Activated CD4-positive, alpha-beta T cell treated with anti-CD3 and anti-CD28 coated beads, Interleukin-2, amount 50 U/mL, for 48 hours (primary cell): ENCODE data around the gene ZNF674.
"Not testable (repeated sequence)": the region's sequence is repeated elsewhere in the genome, so short reads cannot be mapped to it uniquely, and the experiment has no call there.

Experiments used
- DNase-seq, 2 experiments: peaks; one replicate each; pipeline ENCODE4 v3.0.0-alpha.2; 2020

ZNF674 gene

DNA sequence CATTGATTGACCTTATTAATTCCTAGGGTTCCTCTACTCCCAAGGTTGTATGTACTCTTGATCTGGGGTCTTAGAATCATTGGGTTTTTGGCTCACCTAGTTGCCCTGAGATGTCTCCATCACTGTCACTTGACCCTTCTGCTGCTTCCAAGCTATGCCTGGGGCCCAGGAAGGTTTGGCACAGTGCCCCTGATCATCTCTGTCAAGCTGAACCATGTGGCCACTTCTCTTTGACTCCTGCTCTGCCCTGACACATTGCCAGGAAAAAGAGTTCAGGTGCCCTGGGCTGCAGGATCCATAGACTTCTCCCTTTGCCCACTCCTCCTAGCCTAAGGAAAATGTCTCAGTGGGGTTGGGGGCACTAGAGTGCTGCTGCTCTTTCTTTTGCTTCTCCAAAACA lies 24.4 kb upstream of the ZNF674 start:
- DNase-seq = no peak

- no peak for DNase-seq
Measured at GRCh38 chrX:46567388-46567787, 22.2 kb upstream of the ZNF674 start.

DNA sequence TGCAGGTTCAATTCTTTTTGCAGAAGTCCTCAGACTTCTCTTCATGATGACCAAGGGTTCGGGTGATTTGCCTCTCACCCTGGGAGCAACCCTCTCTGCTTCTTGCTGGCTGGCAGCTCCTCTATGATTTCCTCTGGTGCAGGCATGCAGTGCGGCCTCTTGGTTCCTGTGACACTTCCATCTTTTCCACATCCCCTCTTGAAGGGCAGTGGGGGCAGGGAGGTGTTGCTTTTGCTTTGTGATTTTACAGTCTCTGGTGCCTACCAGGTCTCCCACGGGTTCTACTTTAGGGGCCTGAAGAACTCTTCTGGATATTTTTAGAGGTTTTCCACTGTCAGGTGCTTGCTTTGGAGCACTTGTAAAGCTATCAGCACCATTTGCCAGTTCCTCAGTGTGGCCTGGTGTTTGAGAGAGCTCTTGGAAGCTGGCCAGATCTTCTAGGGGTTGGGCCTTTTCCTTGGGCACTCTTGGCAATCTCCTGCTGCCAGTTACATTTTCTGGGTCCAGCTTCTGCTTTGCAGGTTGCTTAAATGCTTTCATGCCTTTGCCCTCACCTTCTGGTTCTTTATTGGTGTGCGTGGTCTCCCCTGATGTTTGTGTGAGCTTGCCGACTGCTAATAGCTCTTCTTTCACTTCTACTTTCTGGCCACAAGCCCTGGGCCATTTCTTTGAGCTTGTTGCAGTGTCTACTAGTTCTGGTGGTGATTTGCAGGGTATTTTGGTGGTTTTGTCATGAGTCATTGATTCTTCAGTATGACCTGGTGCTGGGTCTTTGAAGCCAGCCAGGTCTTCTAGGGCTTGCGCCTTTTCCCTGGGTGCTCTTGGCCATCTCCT lies 16.8 kb upstream of the ZNF674 start:
- DNase-seq = no peak

DNA sequence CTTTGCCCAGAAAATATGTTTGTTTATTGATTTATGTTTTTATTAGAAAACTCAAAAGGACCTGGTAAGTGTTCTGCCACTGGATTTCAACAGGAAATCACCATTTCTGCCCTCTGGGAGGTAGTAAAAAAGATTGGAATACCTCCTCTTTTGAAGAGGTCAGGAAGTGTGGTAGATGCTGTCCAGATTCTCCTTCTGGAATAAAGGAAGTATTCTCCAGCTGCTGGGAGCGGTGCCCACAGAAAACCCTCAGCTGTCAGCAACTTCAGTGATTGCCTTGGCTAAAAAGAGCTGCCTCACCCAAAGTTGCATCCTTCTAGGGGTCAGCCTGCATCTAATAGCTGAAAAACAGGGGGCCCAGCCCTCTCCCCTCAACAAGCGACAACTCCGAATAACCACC lies 13.8 kb upstream of the ZNF674 start:
- no peak for DNase-seq

DNA sequence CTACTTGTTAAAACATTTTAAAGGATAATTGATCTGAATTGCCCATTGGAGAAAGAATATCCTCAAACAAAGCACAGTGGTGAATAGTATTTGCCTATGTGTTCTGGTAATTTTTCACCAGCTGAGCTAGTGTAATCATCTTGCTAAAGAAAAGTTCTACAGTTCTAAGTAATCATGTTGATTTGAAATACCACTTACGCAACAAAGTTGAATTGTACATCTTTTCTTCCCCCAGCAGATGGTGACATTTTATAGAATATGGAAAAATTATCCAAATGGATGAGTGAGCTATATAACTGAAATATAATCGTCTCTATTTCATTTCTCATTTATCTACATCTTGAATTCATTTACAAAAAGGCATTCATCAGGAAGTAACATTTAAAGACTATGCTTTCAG lies 9.7 kb upstream of the ZNF674 start:
- no peak for DNase-seq

GRCh38 chrX:46553935-46554334 lies 8.7 kb upstream of the ZNF674 start:
- DNase-seq = no peak

GRCh38 chrX:46551494-46552128 lies 6.4 kb upstream of the ZNF674 start:
- DNase-seq = no peak

- DNase-seq = no peak
Measured at GRCh38 chrX:46549914-46550313, 4.7 kb upstream of the ZNF674 start.

DNA sequence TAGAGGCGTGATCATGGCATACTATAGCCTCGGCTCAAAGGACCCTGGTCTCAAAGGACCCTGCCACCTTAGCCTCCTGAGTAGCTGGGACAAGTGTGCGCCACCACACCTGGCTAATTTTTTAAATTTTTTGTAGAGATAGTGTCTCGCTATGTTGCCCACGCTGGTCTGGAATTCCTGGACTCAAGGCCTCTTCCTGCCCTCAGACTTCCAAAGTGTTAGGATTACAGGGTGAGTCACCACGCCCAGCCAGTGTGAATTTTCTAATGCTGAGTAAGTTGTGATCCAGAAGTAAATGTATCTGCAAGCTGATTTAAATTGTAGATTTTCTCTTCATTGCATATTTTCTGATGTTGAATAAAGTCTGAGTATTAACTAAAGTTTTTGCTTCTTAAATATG lies 2.6 kb upstream of the ZNF674 start:
- no peak for DNase-seq

- peak in 1 of 2 experiments; percentile 5 for DNase-seq
Measured at GRCh38 chrX:46544527-46544926, 694 bp downstream of the ZNF674 start.

GRCh38 chrX:46543441-46543840 lies 1.8 kb downstream of the ZNF674 start:
- no peak for DNase-seq

DNA sequence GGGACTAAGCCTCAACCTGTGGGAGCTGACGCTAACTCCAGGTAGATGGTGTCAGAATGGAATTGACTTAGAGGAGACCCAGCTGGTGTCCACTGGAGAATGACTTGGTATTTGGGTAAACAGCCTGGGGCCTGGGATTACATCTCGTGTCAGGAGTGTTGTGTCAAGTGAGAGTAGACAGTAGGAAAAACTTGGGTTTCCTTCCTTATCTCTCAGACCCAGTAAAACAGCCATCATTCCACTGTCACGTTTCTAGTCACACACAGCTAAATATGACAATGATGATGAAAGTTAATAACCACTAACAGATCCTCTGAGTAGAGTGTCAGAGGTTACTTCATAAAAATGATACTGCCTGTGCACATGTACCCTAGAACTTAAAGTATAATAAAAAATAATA lies 13.8 kb downstream of the ZNF674 start:
- no peak for DNase-seq

DNA sequence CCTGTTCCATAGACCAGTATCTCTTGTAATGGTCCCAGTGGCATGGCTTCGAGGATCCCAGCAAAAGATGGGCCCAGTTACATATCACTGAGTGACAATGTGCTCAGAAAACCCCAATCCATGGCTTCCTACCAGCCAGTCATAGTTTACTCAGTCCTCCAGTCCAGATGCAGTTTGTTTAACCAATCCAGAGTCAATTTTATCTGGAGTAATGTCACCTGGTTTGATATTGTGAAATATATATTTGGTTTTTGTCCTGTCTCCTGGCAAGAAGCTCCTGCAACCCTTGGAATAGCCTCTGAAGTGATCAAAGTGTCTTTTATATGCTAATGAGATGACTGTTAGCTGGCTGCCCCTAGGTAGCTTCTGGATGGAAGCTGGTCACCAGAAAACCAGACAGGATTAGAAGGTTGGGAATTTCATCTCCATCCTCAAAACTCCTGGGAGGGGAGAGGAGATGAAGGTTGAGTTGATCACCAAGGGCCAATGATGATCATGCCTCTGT lies 14.8 kb downstream of the ZNF674 start:
- not testable (repeated sequence) for DNase-seq

DNA sequence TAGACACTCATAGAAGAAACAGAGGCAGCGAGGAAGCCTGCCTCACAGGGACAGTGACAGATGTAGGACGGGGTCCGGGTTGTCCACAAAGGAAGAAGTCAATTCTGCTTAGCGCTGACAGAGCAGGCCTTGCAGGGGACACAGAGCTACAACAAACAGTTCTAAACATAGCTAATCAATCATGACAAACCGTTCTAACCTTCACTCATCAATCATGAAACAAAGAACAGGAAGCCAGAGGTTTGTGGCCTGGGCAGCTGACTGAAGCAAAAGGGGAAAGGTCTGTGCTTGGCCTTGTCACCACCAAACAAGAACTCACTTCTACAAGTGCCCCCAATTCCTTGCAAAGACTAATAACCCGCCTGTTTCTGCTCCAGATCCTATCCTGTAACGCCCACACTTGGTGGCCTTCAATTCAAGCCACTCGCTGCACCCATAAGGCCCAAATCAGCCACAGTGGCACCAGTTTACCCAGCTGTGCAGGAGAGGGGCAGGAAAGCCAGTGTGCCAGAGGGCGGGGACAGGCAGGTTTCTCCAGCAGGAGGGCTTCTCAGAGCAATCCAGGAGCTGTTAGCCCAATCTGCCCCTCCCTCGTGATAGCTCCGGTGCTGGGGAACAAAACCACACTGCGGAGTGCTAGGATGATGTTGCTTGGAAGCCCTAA lies 15.3 kb downstream of the ZNF674 start:
- DNase-seq = not testable (repeated sequence)

DNA sequence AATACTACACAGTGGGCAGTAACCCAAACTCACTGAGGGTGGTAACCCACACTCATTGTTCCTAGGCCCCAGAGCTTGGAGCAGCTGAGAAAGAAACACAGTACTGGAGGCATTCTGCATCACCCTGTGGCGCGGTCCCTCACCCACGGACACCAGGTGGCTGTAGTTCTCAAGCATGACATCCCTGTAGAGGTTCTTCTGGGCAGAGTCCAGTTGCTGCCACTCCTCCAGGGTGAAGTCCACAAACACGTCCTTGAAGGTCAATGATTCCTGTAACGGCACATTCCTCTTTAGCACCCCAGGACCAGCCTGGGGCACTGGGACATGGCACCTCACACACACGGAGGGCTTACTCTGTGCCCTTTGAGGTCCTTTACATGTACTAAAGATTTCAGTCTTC lies 16.6 kb downstream of the ZNF674 start:
- DNase-seq = not testable (repeated sequence)

DNA sequence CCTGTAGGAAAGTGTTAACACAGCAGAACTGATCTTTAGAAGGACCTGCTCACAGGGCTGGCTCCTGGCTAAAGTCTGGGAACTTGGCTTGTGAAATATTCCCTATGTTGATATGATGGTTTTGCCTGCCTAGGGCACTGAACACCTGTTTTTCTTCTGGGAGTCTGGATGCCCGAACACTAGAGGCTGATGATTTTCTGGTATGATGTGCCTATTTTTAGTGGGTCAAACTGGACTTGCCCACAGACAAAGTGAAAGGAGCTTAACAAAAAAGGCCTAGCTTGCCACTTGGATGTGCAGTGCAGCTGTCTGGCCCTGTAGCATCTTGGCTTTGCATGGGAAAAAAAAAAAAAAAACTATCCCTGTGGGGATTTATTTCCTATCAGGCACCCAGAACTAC lies 39.1 kb downstream of the ZNF674 start:
- no peak for DNase-seq

DNA sequence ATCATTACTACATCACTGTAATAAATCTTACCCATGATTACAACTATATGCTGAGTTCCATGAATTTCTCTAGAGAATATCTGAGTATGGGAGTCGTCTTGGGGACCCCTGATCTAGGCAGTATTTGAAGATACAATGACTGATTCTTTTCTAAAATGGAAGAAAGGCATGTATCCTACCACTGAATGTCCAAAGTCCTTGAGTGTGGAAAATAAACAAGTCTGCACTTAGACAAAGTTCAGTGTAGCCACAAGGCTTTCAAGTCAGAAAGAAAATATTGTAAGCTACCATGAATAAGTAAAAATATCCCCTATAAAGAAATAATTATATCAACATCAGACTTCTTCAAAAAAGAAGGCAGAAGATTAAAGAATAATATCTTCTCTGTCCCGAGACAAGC lies 42.4 kb downstream of the ZNF674 start:
- no peak for DNase-seq

DNA sequence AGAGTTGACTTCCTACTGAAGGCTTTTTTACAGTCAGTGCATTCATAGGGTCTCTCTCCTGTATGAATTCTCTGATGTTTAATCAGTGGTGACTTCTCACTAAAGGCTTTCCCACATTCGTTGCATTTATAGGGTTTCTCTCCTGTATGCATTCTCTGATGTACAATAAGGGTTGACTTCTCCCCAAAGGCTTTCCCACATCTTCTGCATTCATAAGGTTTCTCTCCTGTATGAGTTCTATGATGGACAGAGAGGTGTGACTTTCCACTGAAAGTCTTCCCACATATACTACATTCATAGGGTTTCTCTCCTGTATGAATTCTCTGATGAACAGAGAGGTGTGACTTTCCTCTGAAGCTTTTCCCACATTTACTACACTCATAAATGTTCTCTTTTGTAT lies 45.2 kb downstream of the ZNF674 start:
- no peak for DNase-seq

DNA sequence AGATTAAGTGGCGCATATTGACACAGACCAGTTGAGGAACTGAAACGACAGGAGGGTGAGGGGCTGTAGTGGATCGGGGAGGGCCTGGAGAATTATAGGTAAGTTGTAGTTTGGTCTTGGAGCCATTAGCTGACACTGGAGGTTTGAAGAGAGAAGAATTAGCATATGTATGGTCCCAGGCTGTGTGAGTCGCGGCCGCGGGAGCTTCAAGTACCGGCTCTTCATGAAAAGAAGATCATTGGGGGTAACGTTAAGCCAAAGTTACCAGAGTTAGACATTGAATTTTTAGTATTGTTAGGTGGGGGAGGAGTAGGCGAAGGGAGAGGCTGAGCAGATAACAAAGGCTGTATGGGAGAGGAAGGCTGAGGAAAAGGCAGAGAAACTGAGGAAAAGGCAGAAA lies 56.5 kb downstream of the ZNF674 start:
- DNase-seq = no peak

- peak in 1 of 2 experiments; percentile 4 for DNase-seq
Measured at GRCh38 chrX:46485897-46486296, 59.3 kb downstream of the ZNF674 start.

DNA sequence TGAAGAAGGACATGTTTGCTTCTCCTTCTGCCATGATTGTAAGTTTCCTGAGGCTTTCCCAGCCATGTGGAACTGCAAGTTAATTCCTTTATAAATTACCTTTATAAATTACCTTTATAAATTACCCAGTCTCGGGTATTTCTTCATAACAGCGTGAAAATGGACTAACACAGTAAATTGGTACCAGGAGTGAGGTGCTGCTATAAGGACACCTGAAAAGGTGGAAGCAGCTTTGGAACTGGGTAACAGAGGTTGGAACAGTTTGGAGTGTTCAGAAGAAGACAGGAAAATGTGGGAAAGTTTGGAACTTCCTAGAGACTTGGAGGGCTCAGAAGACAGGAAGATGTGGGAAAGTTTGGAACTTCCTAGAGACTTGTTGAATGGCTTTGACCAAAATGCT lies 66.6 kb downstream of the ZNF674 start:
- not testable (repeated sequence) for DNase-seq

DNA sequence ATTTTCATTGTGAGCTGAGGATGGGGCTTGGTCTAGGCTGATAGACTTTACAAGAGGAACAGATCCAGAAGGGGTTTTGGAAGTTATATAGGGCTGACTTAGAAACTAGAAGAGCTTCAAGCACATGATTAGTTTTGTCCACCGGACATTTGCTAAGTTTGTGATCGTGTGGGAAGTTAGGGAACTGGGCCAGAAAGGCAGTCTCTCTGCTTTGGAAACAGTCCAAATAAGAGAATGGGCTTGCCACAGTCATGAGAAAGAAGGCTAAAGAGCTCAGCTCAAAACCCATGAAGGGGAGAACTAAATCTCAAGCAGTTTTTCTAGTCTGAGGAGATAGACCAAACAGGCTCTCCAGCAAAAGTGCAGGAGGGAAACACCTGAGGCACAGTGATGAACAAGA lies 67.8 kb downstream of the ZNF674 start:
- no peak for DNase-seq

DNA sequence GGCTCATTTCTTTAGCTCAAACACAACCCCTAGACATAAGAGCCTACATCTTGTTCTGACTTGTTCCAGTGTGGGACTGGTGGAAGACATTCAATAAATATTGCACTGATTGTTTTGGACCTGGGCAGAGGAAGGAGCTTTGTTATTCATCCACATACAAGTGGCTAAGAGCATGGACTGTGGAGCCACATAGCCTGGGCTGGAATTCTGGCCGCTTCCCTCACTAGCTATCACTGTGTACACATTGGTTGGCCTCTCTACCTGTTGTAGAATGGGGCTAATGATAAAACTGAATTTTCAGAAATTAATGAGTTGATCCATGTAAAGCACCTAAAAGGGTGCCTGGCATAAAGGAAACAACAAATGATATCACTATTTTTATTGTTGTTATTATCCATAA lies 80.0 kb downstream of the ZNF674 start:
- DNase-seq = no peak

DNA sequence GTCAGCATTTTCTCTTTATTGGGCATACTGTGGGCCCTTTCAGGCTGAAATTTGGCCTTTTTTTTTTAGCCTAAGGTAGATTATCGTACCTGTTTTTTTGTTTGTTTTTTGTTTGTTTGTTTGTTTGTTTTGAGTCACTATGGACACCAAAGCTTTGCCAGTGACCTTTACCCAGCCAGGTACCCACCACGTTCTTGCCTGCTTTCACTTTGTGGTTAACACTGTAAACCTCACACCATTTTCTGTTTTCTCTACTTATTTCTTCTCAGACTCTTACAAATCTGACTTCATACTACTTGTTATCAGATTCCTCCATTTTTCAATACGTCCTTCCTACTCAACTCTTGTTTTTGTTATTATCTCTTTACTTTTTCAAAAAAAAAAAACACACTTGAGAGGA lies 81.5 kb downstream of the ZNF674 start:
- DNase-seq = no peak
